NCI-H128 (cell line): ENCODE data around the gene KRTAP19-1.
"Not testable (repeated sequence)": the region's sequence is repeated elsewhere in the genome, so short reads cannot be mapped to it uniquely, and the experiment has no call there.

Experiments used
- DNase-seq: peaks from one replicate; lab custom pipeline; 2025; ENCODE audit not compliant: unreplicated experiment; lab: John Stamatoyannopoulos, UW

The KRTAP19-1 gene

GRCh38 chr21:30480145-30480544 lies at the start of gene KRTAP19-1:
Gene KRTAP19-1 (minus strand): TSS chr21:30480367. CDS start chr21:30480317, 50 bp downstream.
- no peak for DNase-seq

- no peak for DNase-seq
Observed at GRCh38 chr21:30518876-30519275, 38.7 kb upstream of the KRTAP19-1 start.

- no peak for DNase-seq
Observed at GRCh38 chr21:30515681-30516080, 35.5 kb upstream of the KRTAP19-1 start.

- DNase-seq = not testable (repeated sequence)
Observed at GRCh38 chr21:30505621-30506205, 25.5 kb upstream of the KRTAP19-1 start.

- DNase-seq = no peak
Observed at GRCh38 chr21:30502041-30502440, 21.9 kb upstream of the KRTAP19-1 start, which contains the start of gene KRTAP19-5. Gene KRTAP19-5 (minus strand): TSS chr21:30502141. CDS start chr21:30502090, 51 bp downstream.

GRCh38 chr21:30497065-30497464 lies 16.9 kb upstream of the KRTAP19-1 start, which contains the start of gene KRTAP19-4:
Gene KRTAP19-4 (minus strand): TSS chr21:30497165. CDS start chr21:30497110, 55 bp downstream.
- no peak for DNase-seq

GRCh38 chr21:30491963-30492428 lies 11.8 kb upstream of the KRTAP19-1 start, which contains the start of gene KRTAP19-3:
Gene KRTAP19-3 (minus strand): TSS chr21:30492013. CDS start chr21:30491957, 56 bp downstream.
- no peak for DNase-seq

- DNase-seq = no peak
Observed at GRCh38 chr21:30487336-30487735, 7.2 kb upstream of the KRTAP19-1 start, which contains the start of gene KRTAP19-2. Gene KRTAP19-2 (minus strand): TSS chr21:30487436. CDS start chr21:30487348, 88 bp downstream.

- no peak for DNase-seq
Observed at GRCh38 chr21:30486180-30486579, 6.0 kb upstream of the KRTAP19-1 start.

GRCh38 chr21:30482130-30482529 lies 2.0 kb upstream of the KRTAP19-1 start:
- no peak for DNase-seq

GRCh38 chr21:30479259-30479658 lies 908 bp downstream of the KRTAP19-1 start:
- DNase-seq = no peak

GRCh38 chr21:30478004-30478403 lies 2.2 kb downstream of the KRTAP19-1 start:
- DNase-seq = no peak

- no peak for DNase-seq
Observed at GRCh38 chr21:30468900-30469714, 11.1 kb downstream of the KRTAP19-1 start.

GRCh38 chr21:30463713-30464112 lies 16.5 kb downstream of the KRTAP19-1 start:
- DNase-seq = no peak

- no peak for DNase-seq
Observed at GRCh38 chr21:30448514-30448913, 31.7 kb downstream of the KRTAP19-1 start.

GRCh38 chr21:30447056-30447455 lies 33.1 kb downstream of the KRTAP19-1 start:
- no peak for DNase-seq

- DNase-seq = no peak
Observed at GRCh38 chr21:30444204-30444603, 36.0 kb downstream of the KRTAP19-1 start.

GRCh38 chr21:30443226-30443625 lies 36.9 kb downstream of the KRTAP19-1 start:
- DNase-seq = no peak

GRCh38 chr21:30439975-30440374 lies 40.2 kb downstream of the KRTAP19-1 start, which contains the start of gene KRTAP15-1:
Gene KRTAP15-1 (plus strand): TSS chr21:30440275. CDS start chr21:30440328, 53 bp downstream.
- DNase-seq = no peak

GRCh38 chr21:30437010-30437565 lies 43.1 kb downstream of the KRTAP19-1 start:
- DNase-seq = no peak

- no peak for DNase-seq
Observed at GRCh38 chr21:30434033-30434631, 46.0 kb downstream of the KRTAP19-1 start.
